Endothelial cell of umbilical vein (primary cell): Measurements from ENCODE around the gene B4GALNT4. TPM values are rescaled to one million over a fixed set of nuclear protein-coding genes. Genes with fewer than 3 reads are reported as not detected.

Experiments used
- BruUV-seq: library from RNA; stranded (reverse); fragments of 400-500 nt; replicated peaks from 2 replicates; lab custom pipeline; 2021; lab: Mats Ljungman, UMichigan
- CTCF ChIA-PET: fragments of 300-600, 350-600 bp; sonication (Branson Sonifier 250); formaldehyde crosslinking; loops from one replicate; lab custom pipeline; 2021; ENCODE audit warnings: antibody characterized with exemption, inconsistent platforms; lab: Charles Lee
- POLR2A ChIA-PET: fragments of 300-600, 350-600 bp; sonication (Branson Sonifier 250); formaldehyde crosslinking; loops from one replicate; lab custom pipeline; 2021; ENCODE audit warnings: antibody characterized with exemption, inconsistent platforms; lab: Charles Lee
- DNase-seq: peaks from one replicate; pipeline ENCODE4 v3.0.0-alpha.2; 2011; ENCODE audit warnings: low read depth, low spot score
- FAIRE-seq: peaks from 2 replicates; lab custom pipeline; 2011; peaks lifted over from hg19 to GRCh38; lab: Jason Lieb, UNC
- H2AFZ ChIP-seq: 2 replicates; pipeline ENCODE4 v1.6.0; 2012; ENCODE audit warnings: low read depth, low read length, control low read depth, inconsistent platforms
- H3K27ac ChIP-seq: 2 replicates; pipeline ENCODE4 v1.5.1; 2011; ENCODE audit warnings: low read depth, mild to moderate bottlenecking, control low read depth, low read length, moderate library complexity; ENCODE audit not compliant: insufficient read depth
- H3K27me3 ChIP-seq, 2 experiments: 2 replicates each; pipeline versions ENCODE4 v1.6.0 to v1.6.1; 2011; ENCODE audit warnings: low read length in 2 of 2, mixed read lengths in 1 of 2; ENCODE audit not compliant: control insufficient read depth in 2 of 2, insufficient read depth in 2 of 2
- H3K36me3 ChIP-seq, 2 experiments: 2 replicates in 1 of 2; 3 replicates in 1 of 2; pipeline ENCODE4 v1.5.1; 2011; ENCODE audit warnings: low read length in 2 of 2, mild to moderate bottlenecking in 1 of 2, moderate library complexity in 1 of 2; ENCODE audit not compliant: control insufficient read depth in 2 of 2, insufficient read depth in 2 of 2; ENCODE audit errors: extremely low read depth in 1 of 2
- H3K4me1 ChIP-seq: 3 replicates; pipeline ENCODE4 v1.5.1; 2011; ENCODE audit warnings: mild to moderate bottlenecking, low read length; ENCODE audit not compliant: control insufficient read depth, insufficient read depth; ENCODE audit errors: extremely low read depth
- H3K4me2 ChIP-seq: 2 replicates; pipeline ENCODE4 v1.6.1; 2011; ENCODE audit warnings: low read length, control low read depth, mixed read lengths; ENCODE audit not compliant: insufficient read depth
- H3K4me3 ChIP-seq, 3 experiments: fragments of 200-600 bp in 1 of 3; sonication (generic), shearing (Covaris generic) in 1 of 3; replicated peaks in 1 of 3; 2 replicates each; pipeline ENCODE4 v1.5.1; 2011 to 2016; ENCODE audit warnings: control low read depth in 3 of 3, low read length in 3 of 3, mild to moderate bottlenecking in 2 of 3, inconsistent platforms in 1 of 3, low read depth in 1 of 3, moderate library complexity in 1 of 3; ENCODE audit not compliant: insufficient read depth in 1 of 3
- H3K79me2 ChIP-seq: 2 replicates; pipeline ENCODE4 v1.6.0; 2012; ENCODE audit warnings: low read length, inconsistent platforms; ENCODE audit not compliant: control insufficient read depth, insufficient read depth
- H3K9ac ChIP-seq: replicated peaks from 2 replicates; pipeline ENCODE3; 2011; ENCODE audit warnings: low read length, control low read depth; ENCODE audit not compliant: insufficient read depth; ENCODE audit errors: extremely low read depth
- H3K9me1 ChIP-seq: replicated peaks from 3 replicates; pipeline ENCODE4 v1.6.0; 2011; ENCODE audit warnings: mild to moderate bottlenecking, low read length; ENCODE audit not compliant: control insufficient read depth, insufficient read depth; ENCODE audit errors: extremely low read depth
- H3K9me3 ChIP-seq: replicated peaks from 2 replicates; pipeline ENCODE4 v1.5.1; 2012; ENCODE audit warnings: low read length, inconsistent platforms; ENCODE audit not compliant: control insufficient read depth, insufficient read depth
- H4K20me1 ChIP-seq: replicated peaks from 2 replicates; pipeline ENCODE3; 2011; ENCODE audit warnings: mild to moderate bottlenecking, low read length; ENCODE audit not compliant: control insufficient read depth, insufficient read depth; ENCODE audit errors: extremely low read depth
- EZH2 ChIP-seq: IDR thresholded peaks from 2 replicates; pipeline ENCODE4 v1.6.1; 2012; ENCODE audit warnings: borderline replicate concordance, low read depth, mild to moderate bottlenecking, moderate library complexity, low read length, inconsistent platforms; ENCODE audit not compliant: severe bottlenecking
- FOS ChIP-seq: IDR thresholded peaks from 2 replicates; pipeline ENCODE4 v1.6.1; 2011; ENCODE audit warnings: mild to moderate bottlenecking, low read length, moderate library complexity, borderline replicate concordance; ENCODE audit not compliant: insufficient read depth
- GATA2 ChIP-seq: IDR thresholded peaks from 2 replicates; pipeline ENCODE4 v1.7.0; 2011; ENCODE audit warnings: low read depth, mild to moderate bottlenecking, moderate library complexity, mixed read lengths, low read length; ENCODE audit not compliant: insufficient read length, insufficient read depth
- MAX ChIP-seq: IDR thresholded peaks from 2 replicates; pipeline ENCODE4 v1.6.1; 2011; ENCODE audit not compliant: insufficient read depth, insufficient read length
- MYC ChIP-seq: IDR thresholded peaks from one replicate; pipeline ENCODE4 v1.6.1; 2011; ENCODE audit warnings: mild to moderate bottlenecking, low read depth, low read length
- POLR2A ChIP-seq: IDR thresholded peaks from 2 replicates; pipeline ENCODE4 v1.6.1; 2012; ENCODE audit warnings: low read depth, mild to moderate bottlenecking, control low read depth, low read length
- POLR2AphosphoS5 ChIP-seq: IDR thresholded peaks from 2 replicates; pipeline ENCODE4 v1.6.1; 2012; ENCODE audit warnings: low read depth, mild to moderate bottlenecking, control low read depth, low read length, moderate library complexity; ENCODE audit not compliant: insufficient read depth
- dilution Hi-C: fragments of 300-500 bp; cut with MboI; formaldehyde crosslinking; loops from one replicate; pipeline ENCODE4 v1.15.0; 2019; ENCODE audit warnings: low sequenced_read_pairs; ENCODE audit not compliant: extremely low pct_ligation_motif_present
- intact Hi-C: fragments of 100-400 bp; cut with micrococcal nuclease; formaldehyde crosslinking; loops from one replicate; pipeline ENCODE4 v1.10.0; 2022
- polyA plus RNA-seq, 4 experiments: library from polyadenylated mRNA; depleted of rRNA in 3 of 4; stranded (reverse) in 3 of 4; unstranded in 1 of 4; fragments of >200 nt; gene quantifications; 2 replicates each; pipeline versions ENCODE4 v1.2.1 to v1.2.3, GENCODE V29; 2011 to 2012; ENCODE audit warnings: missing spikeins in 1 of 4
- total RNA-seq: library from RNA; stranded (reverse); gene quantifications from 2 replicates; pipeline ENCODE4 v1.2.3, GENCODE V29; 2021
- TF ChIP-seq, protein P1 (sequence below), 2 donors: IDR thresholded peaks; 1 replicate in 1 of 2; 2 replicates in 1 of 2; pipeline ENCODE4 v1.5.1; 2011; ENCODE audit warnings: low read length in 2 of 2, mild to moderate bottlenecking in 2 of 2, moderate library complexity in 2 of 2, control low read depth in 1 of 2, inconsistent platforms in 1 of 2, low read depth in 1 of 2; ENCODE audit not compliant: insufficient read depth in 1 of 2; ENCODE audit errors: extremely low read depth in 1 of 2

The B4GALNT4 gene
- total and polyA plus RNA-seq, 2 donors (not counting 3 experiments of a cell fraction or from before 2014, with no cell fraction given): 9.2 to 9.6 TPM

GRCh38 chr11:380095-380480 lies 10.8 kb downstream of the B4GALNT4 start:
- intact Hi-C loops (no loop called here), dilution Hi-C loops (no loop called here)
- BruUV-seq: no TSS peak
- no peak overlapping the region for H3K9ac ChIP-seq
- ChIA-PET CTCF (no interaction called here), POLR2A (no interaction called here)
- H2AFZ ChIP-seq: no peak overlapping the region
- FAIRE-seq (no peak), DNase-seq (no peak)
- no peaks in the 10 kb centered on the region for H3K9me3 ChIP-seq
- H3K4me2 ChIP-seq: no peak overlapping the region
- TF ChIP-seq POLR2A (no peak), EZH2 (no peak), FOS (no peak), MAX (no peak), GATA2 (no peak), POLR2AphosphoS5 (no peak), MYC (no peak)
- TF ChIP-seq, protein P1, sequence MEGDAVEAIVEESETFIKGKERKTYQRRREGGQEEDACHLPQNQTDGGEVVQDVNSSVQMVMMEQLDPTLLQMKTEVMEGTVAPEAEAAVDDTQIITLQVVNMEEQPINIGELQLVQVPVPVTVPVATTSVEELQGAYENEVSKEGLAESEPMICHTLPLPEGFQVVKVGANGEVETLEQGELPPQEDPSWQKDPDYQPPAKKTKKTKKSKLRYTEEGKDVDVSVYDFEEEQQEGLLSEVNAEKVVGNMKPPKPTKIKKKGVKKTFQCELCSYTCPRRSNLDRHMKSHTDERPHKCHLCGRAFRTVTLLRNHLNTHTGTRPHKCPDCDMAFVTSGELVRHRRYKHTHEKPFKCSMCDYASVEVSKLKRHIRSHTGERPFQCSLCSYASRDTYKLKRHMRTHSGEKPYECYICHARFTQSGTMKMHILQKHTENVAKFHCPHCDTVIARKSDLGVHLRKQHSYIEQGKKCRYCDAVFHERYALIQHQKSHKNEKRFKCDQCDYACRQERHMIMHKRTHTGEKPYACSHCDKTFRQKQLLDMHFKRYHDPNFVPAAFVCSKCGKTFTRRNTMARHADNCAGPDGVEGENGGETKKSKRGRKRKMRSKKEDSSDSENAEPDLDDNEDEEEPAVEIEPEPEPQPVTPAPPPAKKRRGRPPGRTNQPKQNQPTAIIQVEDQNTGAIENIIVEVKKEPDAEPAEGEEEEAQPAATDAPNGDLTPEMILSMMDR (IDR thresholded peaks at IDR 0.05; ENCODE audit: extremely low read depth in 1 of 2, insufficient read depth in 1 of 2, low read depth in 1 of 2, low read length in 2 of 2): no peak
- no peaks in the 10 kb centered on the region for H3K4me1 ChIP-seq
- no peaks in the 10 kb centered on the region for H3K27me3 ChIP-seq
- H3K4me3 ChIP-seq: no peak overlapping the region
- no peaks in the 10 kb centered on the region for H3K9me1 ChIP-seq
- no peaks in the 10 kb centered on the region for H3K79me2 ChIP-seq
- H3K36me3 ChIP-seq: no peaks in the 10 kb centered on the region
- no peak overlapping the region for H3K27ac ChIP-seq
- H4K20me1 ChIP-seq: no peaks in the 10 kb centered on the region
